H1 (cell line): ENCODE results near the gene CFAP54. TPM values are rescaled to one million over a fixed set of nuclear protein-coding genes. Genes with fewer than 3 reads are reported as not detected.

Source experiments
- CTCF ChIA-PET: fragments of 300-600 bp; sonication (Branson Sonifier 250); formaldehyde crosslinking; loops from one replicate; lab custom pipeline; 2021; ENCODE audit not compliant: partially characterized antibody; lab: Charles Lee
- POLR2A ChIA-PET: fragments of 300-600 bp; sonication (Branson Sonifier 250); formaldehyde crosslinking; loops from one replicate; lab custom pipeline; 2021; ENCODE audit warnings: inconsistent platforms; ENCODE audit not compliant: partially characterized antibody; lab: Charles Lee
- DNase-seq, 2 experiments: peaks; one replicate each; pipeline versions ENCODE4 v3.0.0 to v3.0.0-alpha.2; 2010 to 2022; ENCODE audit warnings: low spot score in 2 of 2, low read depth in 1 of 2, mixed read lengths in 1 of 2
- FAIRE-seq: peaks from 2 replicates; lab custom pipeline; 2011; peaks lifted over from hg19 to GRCh38; lab: Jason Lieb, UNC
- H2AFZ ChIP-seq: 2 replicates; pipeline ENCODE4 v1.8.1; 2012; ENCODE audit warnings: low read length, inconsistent platforms
- H2AK5ac ChIP-seq: 2 replicates; pipeline ENCODE4 v1.6.1; 2013; ENCODE audit warnings: low read depth, low read length
- H2BK120ac ChIP-seq: replicated peaks from 2 replicates; pipeline ENCODE3; 2013; ENCODE audit warnings: low read depth, low read length, inconsistent platforms
- H2BK12ac ChIP-seq: 2 replicates; pipeline ENCODE4 v1.6.1; 2013; ENCODE audit warnings: low read depth, low read length
- H2BK15ac ChIP-seq: 2 replicates; pipeline ENCODE4 v1.6.1; 2013; ENCODE audit warnings: low read length
- H2BK20ac ChIP-seq: 2 replicates; pipeline ENCODE4 v1.6.1; 2013; ENCODE audit warnings: low read length
- H2BK5ac ChIP-seq: 2 replicates; pipeline ENCODE4 v1.6.1; 2013; ENCODE audit warnings: low read depth, low read length
- H3K14ac ChIP-seq: 2 replicates; pipeline ENCODE4 v1.6.1; 2013; ENCODE audit warnings: inconsistent platforms; ENCODE audit not compliant: insufficient read length
- H3K18ac ChIP-seq: 2 replicates; pipeline ENCODE4 v1.6.1; 2013; ENCODE audit warnings: low read length; ENCODE audit errors: extremely low read depth
- H3K23ac ChIP-seq: 2 replicates; pipeline ENCODE4 v1.6.1; 2013; ENCODE audit warnings: inconsistent platforms; ENCODE audit not compliant: insufficient read length
- H3K23me2 ChIP-seq: 2 replicates; pipeline ENCODE4 v1.6.1; 2013; ENCODE audit warnings: low read depth, low read length
- H3K27ac ChIP-seq: 2 replicates; pipeline ENCODE4 v1.6.1; 2011; ENCODE audit warnings: low read depth, low read length, inconsistent platforms
- H3K27me3 ChIP-seq, 4 experiments: replicated peaks in 1 of 4; 1 replicate in 1 of 4; 2 replicates in 3 of 4; pipeline versions ENCODE4 v1.6.1 to v1.8.1; 2011 to 2013; ENCODE audit warnings: low read length in 3 of 4, mild to moderate bottlenecking in 3 of 4, inconsistent platforms in 2 of 4, mixed read lengths in 2 of 4, moderate library complexity in 1 of 4; ENCODE audit not compliant: control insufficient read depth in 3 of 4, insufficient read depth in 3 of 4; ENCODE audit errors: extremely low read depth in 1 of 4
- H3K36me3 ChIP-seq, 4 experiments: 2 replicates each; pipeline versions ENCODE4 v1.6.1 to v1.8.1; 2011 to 2013; ENCODE audit warnings: mild to moderate bottlenecking in 4 of 4, low read length in 3 of 4, moderate library complexity in 2 of 4, control low read depth in 1 of 4, inconsistent platforms in 1 of 4; ENCODE audit not compliant: insufficient read depth in 4 of 4, control insufficient read depth in 2 of 4
- H3K4ac ChIP-seq: replicated peaks from 2 replicates; pipeline ENCODE3; 2013; ENCODE audit warnings: low read length, low read depth, mixed read lengths, inconsistent platforms; ENCODE audit not compliant: insufficient read length
- H3K4me1 ChIP-seq, 4 experiments: replicated peaks in 1 of 4; 1 replicate in 1 of 4; 2 replicates in 3 of 4; pipeline versions ENCODE4 v1.6.1 to v1.8.1; 2011 to 2013; ENCODE audit warnings: low read length in 3 of 4, inconsistent platforms in 2 of 4, mixed read lengths in 1 of 4; ENCODE audit not compliant: insufficient read depth in 4 of 4, control insufficient read depth in 3 of 4
- H3K4me2 ChIP-seq, 2 experiments: 2 replicates each; pipeline versions ENCODE4 v1.6.1 to v1.8.1; 2011 to 2013; ENCODE audit warnings: low read depth in 2 of 2, low read length in 2 of 2, control low read depth in 1 of 2, inconsistent platforms in 1 of 2, mild to moderate bottlenecking in 1 of 2; ENCODE audit not compliant: insufficient read depth in 1 of 2
- H3K4me3 ChIP-seq, 4 experiments: fragments of 200-600, 300-600 bp in 1 of 4; sonication (generic), shearing (Covaris generic), sonication (Bioruptor Twin) in 1 of 4; 2 replicates each; pipeline versions ENCODE4 v1.5.1 to v1.8.1; 2011 to 2016; ENCODE audit warnings: low read length in 4 of 4, low read depth in 3 of 4, control low read depth in 2 of 4, inconsistent platforms in 2 of 4, mild to moderate bottlenecking in 2 of 4, mixed read lengths in 1 of 4, moderate library complexity in 1 of 4; ENCODE audit not compliant: insufficient read depth in 2 of 4; ENCODE audit errors: extremely low read depth in 1 of 4
- H3K56ac ChIP-seq: replicated peaks from 2 replicates; pipeline ENCODE3; 2013; ENCODE audit warnings: low read depth, mild to moderate bottlenecking, mixed read lengths, low read length, inconsistent platforms; ENCODE audit not compliant: insufficient read length
- H3K79me1 ChIP-seq: 2 replicates; pipeline ENCODE4 v1.6.1; 2013; ENCODE audit warnings: low read depth, low read length, control low read depth
- H3K79me2 ChIP-seq, 2 experiments: 2 replicates each; pipeline versions ENCODE4 v1.6.1 to v1.8.1; 2012 to 2013; ENCODE audit warnings: low read length in 2 of 2, mild to moderate bottlenecking in 2 of 2, inconsistent platforms in 1 of 2; ENCODE audit not compliant: insufficient read depth in 2 of 2, control insufficient read depth in 1 of 2
- H3K9ac ChIP-seq, 4 experiments: replicated peaks in 1 of 4; 1 replicate in 1 of 4; 2 replicates in 3 of 4; pipeline versions ENCODE4 v1.6.1 to v1.8.1; 2011 to 2013; ENCODE audit warnings: low read depth in 3 of 4, low read length in 3 of 4, control low read depth in 2 of 4, mild to moderate bottlenecking in 2 of 4, moderate library complexity in 2 of 4, inconsistent platforms in 1 of 4; ENCODE audit errors: extremely low read depth in 1 of 4
- H3K9me3 ChIP-seq, 2 experiments: 2 replicates each; pipeline versions ENCODE4 v1.6.1 to v1.8.1; 2012 to 2013; ENCODE audit warnings: mild to moderate bottlenecking in 2 of 2, moderate library complexity in 2 of 2, control low read depth in 1 of 2, inconsistent platforms in 1 of 2, low read depth in 1 of 2, low read length in 1 of 2, mixed read lengths in 1 of 2; ENCODE audit not compliant: insufficient read depth in 2 of 2
- H4K20me1 ChIP-seq, 2 experiments: replicated peaks in 1 of 2; 2 replicates each; pipeline versions ENCODE3 to v1.8.1; 2011 to 2013; ENCODE audit warnings: inconsistent platforms in 2 of 2, low read length in 2 of 2, mild to moderate bottlenecking in 1 of 2; ENCODE audit not compliant: insufficient read depth in 2 of 2, control insufficient read depth in 1 of 2
- H4K5ac ChIP-seq: 2 replicates; pipeline ENCODE4 v1.6.1; 2013; ENCODE audit warnings: low read length, low read depth, mixed read lengths, inconsistent platforms; ENCODE audit not compliant: insufficient read length
- H4K8ac ChIP-seq: 2 replicates; pipeline ENCODE4 v1.8.0; 2013; ENCODE audit warnings: mild to moderate bottlenecking, moderate library complexity, low read length, inconsistent platforms; ENCODE audit not compliant: insufficient read depth; ENCODE audit errors: extremely low read depth
- H4K91ac ChIP-seq: replicated peaks from 2 replicates; pipeline ENCODE3; 2013; ENCODE audit warnings: low read length, mixed read lengths, inconsistent platforms; ENCODE audit not compliant: insufficient read length
- BACH1 ChIP-seq: IDR thresholded peaks from 2 replicates; pipeline ENCODE4 v1.6.1; 2012; ENCODE audit warnings: low read length, improper control_type of control experiment
- CBX8 ChIP-seq: fragments of 300-800, 300-1000 bp; sonication (generic); IDR thresholded peaks from 2 replicates; pipeline ENCODE4 v1.7.1; 2016; ENCODE audit warnings: low read depth, low read length, borderline replicate concordance
- CHD1 ChIP-seq: IDR thresholded peaks from 2 replicates; pipeline ENCODE4 v1.6.1; 2012; ENCODE audit warnings: low read depth, low read length, improper control_type of control experiment
- EZH2 ChIP-seq: fragments of 200-600 bp; sonication (generic); IDR thresholded peaks from 2 replicates; pipeline ENCODE4 v1.7.1; 2012; ENCODE audit warnings: low read depth, mild to moderate bottlenecking, moderate library complexity, low read length, inconsistent platforms; ENCODE audit not compliant: severe bottlenecking
- GABPA ChIP-seq: IDR thresholded peaks from 2 replicates; pipeline ENCODE4 v1.6.1; 2011; ENCODE audit warnings: mild to moderate bottlenecking, low read length, moderate library complexity, borderline replicate concordance; ENCODE audit not compliant: insufficient read depth
- KDM4A ChIP-seq: IDR thresholded peaks from one replicate; pipeline ENCODE4 v1.7.1; 2012; ENCODE audit warnings: low read depth, mild to moderate bottlenecking, moderate library complexity, low read length, inconsistent platforms; ENCODE audit not compliant: severe bottlenecking
- NRF1 ChIP-seq: IDR thresholded peaks from 2 replicates; pipeline ENCODE4 v1.6.1; 2011; ENCODE audit warnings: mild to moderate bottlenecking, low read depth, low read length, improper control_type of control experiment
- POLR2A ChIP-seq, 2 experiments: IDR thresholded peaks; 1 replicate in 1 of 2; 2 replicates in 1 of 2; pipeline ENCODE4 v1.6.1; 2011; ENCODE audit warnings: low read depth in 2 of 2, low read length in 2 of 2, mild to moderate bottlenecking in 2 of 2; ENCODE audit errors: control extremely low read depth in 1 of 2
- SIX5 ChIP-seq: IDR thresholded peaks from 2 replicates; pipeline ENCODE4 v1.6.1; 2011; ENCODE audit warnings: mild to moderate bottlenecking, low read depth, low read length
- SP4 ChIP-seq: IDR thresholded peaks from 2 replicates; pipeline ENCODE4 v1.6.1; 2012; ENCODE audit warnings: low read length, inconsistent platforms
- WGBS, 2 experiments: shearing (Covaris generic) in 1 of 2; methylation state at CpG; one replicate each; pipeline versions ENCODE4 v1.1.6 to v1.1.7; 2013 to 2015; ENCODE audit warnings: low lambda C conversion rate in 2 of 2, mixed read lengths in 2 of 2, inconsistent platforms in 1 of 2, low coverage in 1 of 2, missing lambda C conversion rate in 1 of 2; ENCODE audit not compliant: insufficient replicate concordance in 2 of 2, insufficient coverage in 1 of 2, insufficient read length in 1 of 2; ENCODE audit errors: extremely low coverage in 1 of 2, missing lambda C conversion rate in 1 of 2; 5-methylcytosine and 5-hydroxymethylcytosine counted together
- polyA plus RNA-seq, 7 experiments: library from polyadenylated mRNA; depleted of rRNA in 3 of 7; stranded (reverse) in 5 of 7; unstranded in 2 of 7; fragments of >200 nt in 5 of 7; fragments of 200-250 nt in 2 of 7; gene quantifications; 1 replicate in 5 of 7; 2 replicates in 1 of 7; 4 replicates in 1 of 7; pipeline versions ENCODE4 v1.2.1 to v1.2.3, GENCODE V29; 2011 to 2013; ENCODE audit warnings: missing spikeins in 2 of 7, mixed read lengths in 2 of 7
- total RNA-seq: library from RNA; stranded (reverse); fragmentation: NEBNext Ultra II Directional; extraction: Animal tissue kit (Norgen Biotek cat#: 25700); gene quantifications from 2 replicates; pipeline ENCODE4 v1.2.1, GENCODE V29; 2021

The CFAP54 gene
- total and polyA plus RNA-seq, 2 of the 8 experiments (the other 6 are each of a cell fraction or from before 2014, with no cell fraction given), result 0.17 to 0.33 TPM

DNA sequence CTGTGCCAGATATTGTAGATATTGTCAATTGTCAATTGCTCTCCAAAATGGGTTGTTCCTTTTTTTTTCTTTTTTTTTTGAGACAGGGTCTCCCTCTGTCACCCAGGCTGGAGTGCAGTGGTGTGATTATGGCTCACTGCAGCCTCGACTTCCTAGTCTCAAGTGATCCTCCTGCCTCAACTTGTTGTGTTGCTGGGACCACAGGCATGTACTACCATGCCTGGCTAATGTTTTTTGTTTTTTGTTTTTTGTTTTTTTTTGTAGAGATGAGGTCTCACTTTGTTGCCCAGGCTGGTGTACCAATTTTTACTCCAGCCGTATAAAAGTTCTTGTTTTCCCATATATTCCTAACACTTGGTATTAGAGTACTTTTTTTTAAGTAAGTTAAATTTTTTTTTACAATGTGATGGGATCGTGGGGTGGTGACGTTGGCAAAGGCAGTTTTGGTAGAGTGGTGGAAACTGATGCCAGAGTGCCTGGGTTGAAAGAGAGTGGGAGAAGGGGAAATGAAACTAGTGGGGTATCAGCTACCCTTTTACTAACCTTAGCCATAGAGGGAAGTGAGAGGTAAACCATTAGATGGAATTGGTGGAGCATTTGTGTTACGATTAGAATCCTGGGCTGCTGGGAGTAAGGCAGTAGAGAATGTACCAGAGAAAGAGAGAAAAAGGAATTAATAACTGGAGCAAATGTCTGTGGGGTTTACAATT lies 33.0 kb upstream of the CFAP54 start:
- Histone ChIP-seq H2AFZ (no peak overlapping the region), H2BK120ac (no peak overlapping the region), H4K20me1 (no peaks in the 10 kb centered on the region), H3K23ac (no peak overlapping the region), H3K27ac (no peak overlapping the region), H3K4me3 (no peak overlapping the region), H2BK12ac (no peak overlapping the region), H3K79me2 (no peaks in the 10 kb centered on the region), H3K9me3 (no peaks in the 10 kb centered on the region), H3K36me3 (no peaks in the 10 kb centered on the region), H4K91ac (no peak overlapping the region), H3K4me2 (no peak overlapping the region), H3K18ac (no peak overlapping the region), H2BK20ac (no peak overlapping the region), H3K4ac (no peak overlapping the region), H3K23me2 (no peaks in the 10 kb centered on the region; the same call in 1 of the 2 replicates), H3K56ac (no peak overlapping the region), H3K14ac (no peak overlapping the region), H2AK5ac (no peak overlapping the region), H3K4me1 (no peaks in the 10 kb centered on the region), H4K8ac (no peak overlapping the region), H3K79me1 (no peaks in the 10 kb centered on the region), H3K9ac (no peak overlapping the region), H4K5ac (no peak overlapping the region), H2BK5ac (no peak overlapping the region), H3K27me3 (no peaks in the 10 kb centered on the region), H2BK15ac (no peak overlapping the region)
- ChIA-PET CTCF (no interaction called here), POLR2A (no interaction called here)
- FAIRE-seq, result no peak
- 87% methylated on average over 5 of the region's 5 CpGs; no CpG with 5 or more reads in 1 of the 2 experiments for WGBS, 2 experiments
- TF ChIP-seq CBX8 (no peak), SIX5 (no peak), EZH2 (no peak), POLR2A (IDR thresholded peaks at IDR 0.05; ENCODE audit: control extremely low read depth in 1 of 2, low read depth in 2 of 2, low read length in 2 of 2) (no peak), NRF1 (no peak), GABPA (no peak), CHD1 (no peak), KDM4A (no peak), SP4 (no peak), BACH1 (no peak)
- no peak for DNase-seq
